Activated CD4-positive, CD25-positive, alpha-beta regulatory T cell (primary cell): ENCODE data around the gene RERE.
"Not testable (repeated sequence)": the region's sequence is repeated elsewhere in the genome, so short reads cannot be mapped to it uniquely, and the experiment has no call there.

ENCODE experiments used
- DNase-seq, 4 experiments: peaks; one replicate each; lab custom pipeline; 2025; lab: John Stamatoyannopoulos, UW

RERE gene

DNA sequence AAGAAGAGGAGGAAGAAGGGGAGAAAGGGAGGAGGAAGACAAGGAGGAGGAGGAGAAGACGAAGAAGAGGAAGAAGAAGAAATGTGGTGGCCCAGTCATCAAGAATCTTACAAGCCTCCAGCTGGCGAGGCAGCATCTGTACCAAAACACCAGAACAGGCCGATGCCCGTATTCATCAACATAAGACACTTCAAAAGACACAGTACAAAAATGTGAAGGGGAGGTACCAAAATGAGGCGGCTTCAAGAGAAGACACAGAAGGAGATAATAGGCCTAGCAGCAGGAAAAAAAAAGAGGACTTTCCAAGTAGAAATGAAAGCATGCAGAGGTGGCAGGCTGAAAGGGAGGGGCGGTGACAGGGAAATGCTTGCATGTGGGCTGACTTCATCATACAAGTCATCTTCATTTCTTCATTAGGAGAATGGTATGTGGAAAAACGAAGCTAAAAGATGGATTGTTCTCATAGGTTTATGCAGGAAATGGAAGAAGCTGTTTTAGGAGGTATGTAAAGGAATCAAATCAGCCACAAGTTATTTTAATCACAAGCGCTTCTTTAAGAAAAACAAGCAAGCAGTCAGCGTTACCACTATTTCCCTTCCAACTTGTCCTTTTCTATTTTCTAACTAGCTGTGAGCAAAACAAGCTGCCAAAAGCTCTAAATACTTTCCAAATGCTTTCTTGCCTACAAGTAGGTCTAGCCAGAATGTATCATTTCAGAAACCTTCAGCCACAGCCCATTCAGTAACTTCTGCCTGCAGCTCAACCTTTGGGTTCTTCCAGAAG is 307.2 kb downstream of the RERE start:
- no peak for DNase-seq

GRCh38 chr1:8509579-8509978 is 307.9 kb downstream of the RERE start:
- no peak for DNase-seq

GRCh38 chr1:8506995-8507615 is 310.3 kb downstream of the RERE start:
- no peak for DNase-seq

- no peak for DNase-seq
Observed at GRCh38 chr1:8506456-8506855, 311.0 kb downstream of the RERE start.

DNA sequence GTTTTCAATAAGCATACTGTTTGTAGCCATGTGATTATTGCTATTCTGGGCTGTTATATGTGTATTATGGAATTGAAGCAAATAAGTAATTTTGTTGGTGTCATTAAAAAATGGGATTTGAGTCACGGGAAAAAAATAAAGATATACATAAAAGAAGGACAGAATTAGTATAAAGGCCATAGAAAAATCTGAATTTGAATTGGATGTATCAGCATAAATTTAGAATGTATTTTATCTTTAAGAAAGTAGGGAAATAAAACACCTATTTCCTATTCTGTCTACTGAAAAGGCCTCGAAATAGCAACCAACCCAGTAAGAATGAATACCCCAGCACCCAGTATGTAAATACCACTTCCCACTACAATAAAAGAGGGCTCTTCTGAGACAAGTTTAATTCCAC is 313.6 kb downstream of the RERE start:
- no peak for DNase-seq

DNA sequence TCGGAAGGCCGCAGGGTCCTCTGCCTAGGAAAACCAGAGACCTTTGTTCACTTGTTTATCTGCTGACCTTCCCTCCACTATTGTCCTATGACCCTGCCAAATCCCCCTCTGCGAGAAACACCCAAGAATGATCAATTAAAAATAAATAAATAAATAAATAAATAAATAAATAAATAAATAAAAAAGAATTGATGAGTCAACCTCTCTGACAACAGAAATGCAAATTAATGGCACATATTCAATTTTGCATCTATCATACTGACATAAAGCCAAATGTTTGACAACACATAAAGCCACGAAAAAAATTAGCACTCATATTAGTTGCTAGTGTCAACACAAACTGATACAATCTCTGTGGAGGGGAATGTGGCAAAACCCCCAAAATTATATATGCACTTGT is 314.5 kb downstream of the RERE start:
- DNase-seq = not testable (repeated sequence)

DNA sequence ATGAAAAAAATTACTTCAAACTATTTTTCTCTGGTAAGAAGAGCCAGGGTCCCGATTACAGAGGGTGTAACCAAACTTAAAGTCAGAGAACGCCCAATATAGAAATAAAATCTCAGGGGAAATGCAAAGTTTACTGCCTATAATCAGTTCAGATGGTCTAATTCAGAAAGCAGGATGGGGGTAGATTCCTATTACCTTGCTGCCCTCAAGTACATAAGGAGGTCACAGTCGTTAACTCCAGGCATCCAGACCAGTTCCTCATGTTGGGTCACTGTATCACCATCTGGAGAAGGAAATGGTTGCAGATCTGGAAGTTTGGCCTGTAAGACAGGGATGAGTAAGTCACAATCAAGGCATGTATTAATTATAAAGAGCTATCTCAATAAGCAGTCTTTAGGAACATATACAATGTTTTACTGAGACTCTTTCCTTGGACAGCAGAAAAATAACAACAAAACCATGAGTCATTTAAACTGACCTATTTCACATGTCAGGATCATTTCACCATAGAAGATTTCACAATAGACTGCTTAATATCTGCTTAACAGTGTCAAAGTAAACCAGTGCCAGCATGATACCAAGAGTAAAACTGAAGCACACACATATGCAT is 320.1 kb downstream of the RERE start:
- DNase-seq = no peak

- no peak for DNase-seq
Observed at GRCh38 chr1:8496473-8496872, 321.0 kb downstream of the RERE start.

- peak in 1 of 4 experiments; percentile 5 for DNase-seq
Observed at GRCh38 chr1:8495928-8496401, 321.5 kb downstream of the RERE start.

DNA sequence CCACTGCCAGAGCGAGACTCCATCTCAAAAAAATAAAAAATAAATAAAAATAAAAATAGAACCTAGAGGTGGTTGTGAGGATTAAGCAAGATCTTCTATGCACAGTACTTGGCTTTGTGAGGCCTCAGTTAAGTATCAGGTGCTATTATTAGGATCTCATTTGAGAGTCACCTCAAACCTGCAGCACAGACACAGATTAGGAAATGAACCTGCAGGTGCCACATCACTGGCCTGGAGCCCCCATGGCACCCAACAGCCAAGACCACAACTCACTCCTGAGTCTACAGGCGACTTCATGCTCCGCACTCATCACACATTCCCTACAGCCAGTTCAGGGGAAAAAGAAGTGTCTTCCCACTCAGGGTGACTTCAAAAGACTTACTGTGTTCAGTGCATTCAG is 322.8 kb downstream of the RERE start:
- no peak for DNase-seq

GRCh38 chr1:8493916-8494540 is 323.4 kb downstream of the RERE start:
- no peak for DNase-seq

DNA sequence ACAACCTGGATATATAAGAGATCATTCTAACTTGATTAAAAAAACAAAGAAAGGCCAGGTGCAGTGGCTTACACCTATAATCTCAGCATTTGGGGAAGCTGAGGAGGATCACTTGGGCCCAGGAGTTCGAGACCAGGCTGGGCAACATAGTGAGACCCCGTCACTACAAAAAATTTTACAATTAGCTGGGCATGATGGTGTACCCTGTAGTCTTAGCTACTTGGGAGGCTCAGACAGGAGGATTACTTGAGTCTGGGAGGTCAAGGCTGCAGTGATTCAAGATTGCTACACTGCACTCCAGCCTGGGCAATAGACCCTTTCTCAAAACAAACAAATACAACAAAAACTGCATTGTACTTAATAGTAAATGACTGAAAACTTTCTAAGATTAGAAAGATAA is 330.2 kb downstream of the RERE start:
- no peak for DNase-seq

DNA sequence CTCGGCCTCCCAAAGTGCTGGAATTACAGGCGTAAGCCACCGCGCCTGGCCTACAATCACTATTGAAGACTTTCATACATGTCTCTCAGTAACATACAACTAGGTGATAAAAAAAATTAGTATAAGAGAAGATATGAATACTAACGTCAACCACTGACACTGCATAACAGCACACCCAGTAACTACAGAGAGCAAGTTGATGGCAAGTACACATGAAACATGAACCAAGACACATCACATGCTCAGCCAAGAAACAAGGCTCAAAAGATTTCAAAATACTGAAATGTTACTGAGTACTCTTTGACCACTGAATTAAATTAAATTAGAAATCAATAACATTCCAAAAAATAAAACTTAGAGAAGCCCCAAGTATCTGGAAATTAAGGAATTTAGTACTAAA is 331.4 kb downstream of the RERE start:
- no peak for DNase-seq

GRCh38 chr1:8483586-8483985 is 333.9 kb downstream of the RERE start:
- DNase-seq = no peak

DNA sequence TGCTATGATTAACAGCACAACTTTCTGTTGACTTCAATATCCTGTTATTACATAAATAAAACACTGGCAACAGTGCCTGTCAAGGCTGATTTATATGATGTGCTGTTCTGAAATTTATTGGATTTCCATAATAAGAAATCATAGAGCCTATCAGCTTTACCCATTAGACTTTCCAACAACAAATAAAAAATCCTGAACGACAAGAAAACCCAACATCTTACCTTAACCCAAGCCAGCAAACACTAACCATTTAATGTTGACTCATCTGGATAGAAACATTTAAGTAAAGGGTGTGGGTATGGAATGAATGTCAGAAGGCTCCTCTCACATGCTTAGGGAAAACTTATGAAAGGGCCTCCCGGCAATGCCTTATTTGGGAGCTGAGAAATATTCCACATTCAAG is 334.5 kb downstream of the RERE start:
- no peak for DNase-seq

DNA sequence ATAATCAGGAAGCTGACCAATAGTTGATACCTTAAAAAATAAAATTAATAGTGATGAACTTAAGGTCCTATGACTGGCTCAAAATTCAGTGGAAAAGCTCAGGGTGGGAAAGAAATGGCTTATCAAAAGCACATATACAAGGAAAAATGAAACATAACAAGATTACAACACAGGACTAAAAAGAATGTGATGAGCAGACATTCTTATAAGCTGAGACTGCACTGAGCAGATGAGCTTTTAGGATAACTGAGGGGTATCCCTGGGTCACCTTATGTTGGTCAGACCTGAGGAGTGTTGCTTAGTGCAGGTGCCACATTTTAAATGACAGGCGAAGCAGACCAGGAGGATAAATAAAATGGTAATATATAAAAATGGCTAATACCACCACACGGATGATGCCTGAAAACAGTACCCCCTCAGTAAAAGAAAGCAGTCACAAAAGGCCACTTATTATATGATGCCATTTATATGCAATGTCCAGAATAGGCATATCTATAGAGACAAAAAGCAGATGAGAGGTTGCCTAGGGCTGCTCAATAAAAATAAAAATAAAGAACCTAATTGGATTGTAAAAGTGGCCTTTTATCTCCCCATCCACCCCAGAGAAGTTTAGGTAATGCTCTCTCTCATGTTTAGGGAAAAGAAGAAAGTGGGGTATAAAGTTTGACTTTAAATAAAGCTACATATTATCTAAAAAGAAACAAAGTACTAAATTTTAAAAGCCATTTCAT is 335.6 kb downstream of the RERE start:
- no peak for DNase-seq

DNA sequence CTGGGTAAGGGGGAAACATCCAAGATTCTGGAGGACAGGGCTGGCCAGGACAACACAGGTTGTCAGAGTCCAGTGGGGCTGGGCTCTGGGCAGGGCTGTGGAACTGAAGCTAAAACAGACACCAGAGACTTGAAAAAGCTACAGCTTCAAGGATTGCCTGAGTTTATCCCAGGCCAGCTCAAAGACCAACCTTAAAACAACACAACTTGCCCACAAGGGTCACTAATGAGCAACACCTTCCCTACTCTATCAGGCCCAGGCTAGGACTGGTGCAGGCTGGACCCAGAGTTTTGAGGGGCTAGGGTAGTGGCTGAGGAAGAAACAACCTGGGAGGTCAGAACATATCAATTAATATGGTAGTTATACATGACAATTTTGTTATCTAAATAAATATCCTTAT is 338.9 kb downstream of the RERE start:
- DNase-seq = no peak

GRCh38 chr1:8477983-8478362 is 339.5 kb downstream of the RERE start:
- no peak for DNase-seq

DNA sequence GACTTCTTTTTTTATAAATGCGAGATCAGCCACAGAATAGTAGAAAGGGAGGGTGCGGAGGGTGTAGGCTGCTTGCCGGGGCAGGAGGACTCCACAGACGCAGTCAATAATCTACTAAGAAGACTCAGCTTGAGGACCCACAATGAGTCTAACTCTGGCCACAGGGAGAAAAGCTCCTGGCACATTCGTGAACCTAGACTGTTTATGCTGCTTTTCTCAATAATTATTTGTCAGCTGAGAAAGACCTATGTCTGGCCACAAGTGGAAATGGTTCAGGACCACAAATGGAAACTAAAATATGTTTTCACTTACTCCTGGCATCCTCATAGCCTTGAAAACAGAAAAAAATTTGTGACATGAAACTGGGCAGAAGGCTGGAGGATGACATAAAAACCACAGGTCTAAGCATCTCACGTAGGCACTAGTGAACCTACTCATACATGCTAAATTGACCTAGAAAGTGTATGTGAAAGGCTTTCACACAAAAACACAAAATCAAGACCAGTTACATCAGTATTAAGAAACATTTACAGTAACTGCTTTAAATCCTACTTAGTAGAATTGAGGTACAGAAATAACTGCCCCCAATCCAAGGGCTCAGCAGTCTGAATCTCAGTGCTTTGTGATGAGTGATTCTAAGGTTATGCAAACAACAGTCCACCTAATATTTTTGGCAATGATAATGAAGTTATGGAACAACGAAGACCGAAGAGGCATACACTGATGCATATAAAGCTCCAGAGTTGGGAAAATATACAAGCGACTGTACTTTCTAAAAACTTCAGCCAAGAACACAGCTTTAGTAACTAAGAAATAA is 340.1 kb downstream of the RERE start:
- no peak for DNase-seq

DNA sequence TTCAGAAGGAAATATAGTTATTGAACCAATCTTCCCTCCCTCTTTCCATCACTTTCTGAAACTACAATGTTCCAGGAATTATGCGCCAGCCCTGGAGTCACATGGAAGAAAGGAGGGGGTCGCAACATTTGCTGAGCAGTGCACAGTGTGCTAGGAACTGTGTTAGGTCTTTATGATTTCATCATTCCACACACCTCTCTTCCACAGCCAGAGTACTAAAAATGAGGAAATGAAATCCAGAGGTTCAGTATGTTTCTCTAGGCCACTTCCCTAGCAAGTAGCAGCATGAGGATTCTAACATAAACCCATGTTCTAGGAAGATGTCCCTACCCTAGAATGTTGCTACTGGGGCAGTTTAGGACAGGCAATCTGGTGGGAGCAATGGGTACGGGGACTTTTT is 341.4 kb downstream of the RERE start:
- no peak for DNase-seq

DNA sequence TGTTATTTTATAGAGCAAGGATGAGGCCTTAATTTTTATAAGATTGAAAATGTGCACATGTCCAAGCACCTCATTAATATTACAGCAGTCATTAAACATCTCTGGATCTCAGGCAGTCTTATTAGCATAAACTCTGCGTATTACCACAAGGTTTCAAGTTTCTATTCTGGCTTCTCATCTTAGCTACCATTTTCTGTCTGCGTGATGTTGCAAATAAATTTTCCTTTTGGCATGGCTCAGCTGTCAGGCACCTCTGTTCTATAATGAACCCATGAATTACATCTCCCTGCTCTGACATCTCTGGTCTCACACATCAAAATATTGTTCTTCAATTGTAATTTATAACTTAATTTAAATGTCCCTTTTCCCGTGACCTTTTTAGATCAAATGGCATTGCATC is 343.1 kb downstream of the RERE start:
- no peak for DNase-seq
